ENCODE results near the gene FAHD1.

The FAHD1 gene

GRCh38 chr16:1826691-1827573 lies at the start of gene FAHD1, which contains the start of gene HAGH:
Gene FAHD1, plus strand, starts transcription at chr16:1827206. Its CDS starts 33 bp downstream, at chr16:1827239.
Gene HAGH, minus strand, starts transcription at chr16:1826825. Its CDS starts 38 bp downstream, at chr16:1826787.
- peak; percentile 96 for DNase-seq
- in situ Hi-C loops (cut with MboI; ENCODE audit: low pct_unique_long_range_greater_than_20kb, low sequenced_read_pairs) = no loop called here

GRCh38 chr16:1777375-1778199 lies 49.4 kb upstream of the FAHD1 start:
- DNase-seq = no peak
- in situ Hi-C loops (cut with MboI; ENCODE audit: low pct_unique_long_range_greater_than_20kb, low sequenced_read_pairs) = no loop called here

- in situ Hi-C loops (cut with MboI; ENCODE audit: low pct_unique_long_range_greater_than_20kb, low sequenced_read_pairs) = no loop called here
- no peak for DNase-seq
These were observed 48.5 kb upstream of the FAHD1 start for GRCh38 chr16:1778200-1779179.

- DNase-seq = no peak
- in situ Hi-C loops (cut with MboI; ENCODE audit: low pct_unique_long_range_greater_than_20kb, low sequenced_read_pairs) = no loop called here
These were observed 47.7 kb upstream of the FAHD1 start for GRCh38 chr16:1779234-1779701.

GRCh38 chr16:1779741-1780676 lies 47.0 kb upstream of the FAHD1 start:
- DNase-seq = no peak
- in situ Hi-C loops (cut with MboI; ENCODE audit: low pct_unique_long_range_greater_than_20kb, low sequenced_read_pairs) = no loop called here

- no peak for DNase-seq
- in situ Hi-C loops (cut with MboI; ENCODE audit: low pct_unique_long_range_greater_than_20kb, low sequenced_read_pairs) = no loop called here
These were observed 46.3 kb upstream of the FAHD1 start for GRCh38 chr16:1780677-1781072.

GRCh38 chr16:1781254-1781653 lies 45.8 kb upstream of the FAHD1 start:
- in situ Hi-C loops (cut with MboI; ENCODE audit: low pct_unique_long_range_greater_than_20kb, low sequenced_read_pairs) = no loop called here
- no peak for DNase-seq

- in situ Hi-C loops (cut with MboI; ENCODE audit: low pct_unique_long_range_greater_than_20kb, low sequenced_read_pairs) = no loop called here
These were observed 45.1 kb upstream of the FAHD1 start for GRCh38 chr16:1781758-1782407.

GRCh38 chr16:1782408-1783264 lies 44.4 kb upstream of the FAHD1 start, which contains the start of the genes NUBP2 and SPSB3:
Gene NUBP2, plus strand, starts transcription at chr16:1782960. Its CDS starts 61 bp downstream, at chr16:1783021.
Gene SPSB3, minus strand, starts transcription at chr16:1782571. Its CDS starts 1,088 bp downstream, at chr16:1781483.
- in situ Hi-C loops (cut with MboI; ENCODE audit: low pct_unique_long_range_greater_than_20kb, low sequenced_read_pairs) = no loop called here

More at GRCh38 chr16:1781758-1782407, 45.1 kb upstream of the FAHD1 start:
- DNase-seq = peak; percentile 39

GRCh38 chr16:1784977-1785845 lies 41.8 kb upstream of the FAHD1 start:
- DNase-seq = no peak
- in situ Hi-C loops (cut with MboI; ENCODE audit: low pct_unique_long_range_greater_than_20kb, low sequenced_read_pairs) = no loop called here

More at GRCh38 chr16:1782408-1783264, 44.4 kb upstream of the FAHD1 start, which contains the start of the genes NUBP2 and SPSB3:
- peak; percentile 99 for DNase-seq

GRCh38 chr16:1785846-1786170 lies 41.2 kb upstream of the FAHD1 start:
- in situ Hi-C loops (cut with MboI; ENCODE audit: low pct_unique_long_range_greater_than_20kb, low sequenced_read_pairs) = no loop called here
- no peak for DNase-seq

- no peak for DNase-seq
- in situ Hi-C loops (cut with MboI; ENCODE audit: low pct_unique_long_range_greater_than_20kb, low sequenced_read_pairs) = no loop called here
These were observed 40.6 kb upstream of the FAHD1 start for GRCh38 chr16:1786242-1787055.

GRCh38 chr16:1787056-1787321 lies 40.0 kb upstream of the FAHD1 start:
- DNase-seq = no peak
- in situ Hi-C loops (cut with MboI; ENCODE audit: low pct_unique_long_range_greater_than_20kb, low sequenced_read_pairs) = no loop called here

- in situ Hi-C loops (cut with MboI; ENCODE audit: low pct_unique_long_range_greater_than_20kb, low sequenced_read_pairs) = no loop called here
- no peak for DNase-seq
These were observed 39.5 kb upstream of the FAHD1 start for GRCh38 chr16:1787322-1788094.
